Vagina (tissue), 2 donors: ENCODE data around the gene SORCS1. TPM values are rescaled to one million over a fixed set of nuclear protein-coding genes. Genes with fewer than 3 reads are reported as not detected.
A peak's percentile ranks its signal among the peaks of the same experiment; 100 is the strongest.

Experiments used
- DNase-seq, 2 donors: peaks; one replicate each; pipeline ENCODE4 v3.0.0-alpha.2; 2017; ENCODE audit errors: extremely low spot score in 2 of 2
- H3K27ac ChIP-seq: fragments of 200-600 bp; sonication (generic); one replicate; pipeline ENCODE4 v1.5.1; 2019
- H3K27me3 ChIP-seq: fragments of 200-600 bp; sonication (generic); one replicate; pipeline ENCODE4 v1.5.1; 2019
- H3K36me3 ChIP-seq, 2 donors: fragments of 200-600 bp; sonication (generic); one replicate each; pipeline ENCODE4 v1.5.1; 2017 to 2019
- H3K4me1 ChIP-seq: fragments of 200-600 bp; sonication (generic); one replicate; pipeline ENCODE4 v1.5.1; 2019
- H3K4me3 ChIP-seq, 2 donors: fragments of 200-600 bp; sonication (generic); 1 replicate in 1 of 2; 2 replicates in 1 of 2; pipeline ENCODE4 v1.5.1; 2016 to 2019
- H3K9me3 ChIP-seq: fragments of 200-600 bp; sonication (generic); one replicate; pipeline ENCODE4 v1.5.1; 2019
- POLR2A ChIP-seq, 2 donors: fragments of 450-650 bp; IDR thresholded peaks; one replicate each; pipeline ENCODE4 v1.6.1; 2017; ENCODE audit warnings: antibody characterized with exemption in 2 of 2, mild to moderate bottlenecking in 2 of 2, moderate library complexity in 2 of 2
- POLR2AphosphoS5 ChIP-seq, 2 donors: sonication (generic); formaldehyde crosslinking; IDR thresholded peaks; one replicate each; pipeline ENCODE4 v1.9.0; 2017; ENCODE audit warnings: antibody characterized with exemption in 2 of 2, mild to moderate bottlenecking in 2 of 2, low read depth in 1 of 2; ENCODE audit not compliant: insufficient read depth in 1 of 2
- intact Hi-C: fragments of 100-400 bp; cut with DNase I; formaldehyde crosslinking; loops from one replicate; pipeline ENCODE4 v1.15.1; 2023
- total RNA-seq: library from RNA; depleted of rRNA; stranded (reverse); fragments of >200 nt; gene quantifications from one replicate; pipeline ENCODE4 v1.2.3, GENCODE V29; 2016
- TF ChIP-seq, protein P1 (sequence below), 3 experiments: fragments of 450-650 bp in 2 of 3; fragments of 200-600 bp in 1 of 3; sonication (generic) in 1 of 3; IDR thresholded peaks; one replicate each; pipeline ENCODE4 v1.5.1; 2017 to 2019; ENCODE audit warnings: antibody characterized with exemption in 3 of 3, mild to moderate bottlenecking in 2 of 3, moderate library complexity in 2 of 3

The SORCS1 gene
- total RNA-seq, 1 donor from 2014 or later = 5.9 TPM

DNA sequence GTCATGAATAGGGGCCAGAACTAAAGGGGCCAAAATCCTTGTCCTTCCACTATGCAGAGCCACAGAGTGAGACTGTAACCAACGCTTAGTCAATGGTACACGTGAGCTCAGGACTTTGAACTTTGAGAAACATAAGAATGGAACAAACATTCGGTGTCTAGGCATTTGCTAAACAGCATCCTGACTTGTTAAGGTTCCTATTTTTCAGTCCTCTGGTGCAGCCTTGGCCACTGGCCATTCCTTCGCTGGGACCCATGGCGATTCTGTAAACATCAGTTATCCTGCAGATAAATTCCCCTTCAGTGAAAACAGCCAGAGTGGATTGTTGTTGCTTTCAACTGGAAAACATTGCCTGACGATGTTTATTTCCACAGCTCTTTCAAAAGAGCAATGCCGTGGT lies 266.8 kb downstream of the SORCS1 start:
- DNase-seq = no peak
- no peak overlapping the region for H3K4me3 ChIP-seq
- H3K27ac ChIP-seq = peak overlapping the region; percentile 38
- intact Hi-C loops = no loop called here
- H3K4me1 ChIP-seq = peaks cover 13% of the 10 kb centered on the region
- no peaks in the 10 kb centered on the region for H3K27me3 ChIP-seq
- H3K36me3 ChIP-seq = no peaks in the 10 kb centered on the region
- TF ChIP-seq, protein P1, sequence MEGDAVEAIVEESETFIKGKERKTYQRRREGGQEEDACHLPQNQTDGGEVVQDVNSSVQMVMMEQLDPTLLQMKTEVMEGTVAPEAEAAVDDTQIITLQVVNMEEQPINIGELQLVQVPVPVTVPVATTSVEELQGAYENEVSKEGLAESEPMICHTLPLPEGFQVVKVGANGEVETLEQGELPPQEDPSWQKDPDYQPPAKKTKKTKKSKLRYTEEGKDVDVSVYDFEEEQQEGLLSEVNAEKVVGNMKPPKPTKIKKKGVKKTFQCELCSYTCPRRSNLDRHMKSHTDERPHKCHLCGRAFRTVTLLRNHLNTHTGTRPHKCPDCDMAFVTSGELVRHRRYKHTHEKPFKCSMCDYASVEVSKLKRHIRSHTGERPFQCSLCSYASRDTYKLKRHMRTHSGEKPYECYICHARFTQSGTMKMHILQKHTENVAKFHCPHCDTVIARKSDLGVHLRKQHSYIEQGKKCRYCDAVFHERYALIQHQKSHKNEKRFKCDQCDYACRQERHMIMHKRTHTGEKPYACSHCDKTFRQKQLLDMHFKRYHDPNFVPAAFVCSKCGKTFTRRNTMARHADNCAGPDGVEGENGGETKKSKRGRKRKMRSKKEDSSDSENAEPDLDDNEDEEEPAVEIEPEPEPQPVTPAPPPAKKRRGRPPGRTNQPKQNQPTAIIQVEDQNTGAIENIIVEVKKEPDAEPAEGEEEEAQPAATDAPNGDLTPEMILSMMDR (IDR thresholded peaks at IDR 0.05) = no peak
- TF ChIP-seq POLR2AphosphoS5 (IDR thresholded peaks at IDR 0.05; ENCODE audit: insufficient read depth in 1 of 2, low read depth in 1 of 2) (no peak), POLR2A (IDR thresholded peaks at IDR 0.05) (no peak)
- no peaks in the 10 kb centered on the region for H3K9me3 ChIP-seq

DNA sequence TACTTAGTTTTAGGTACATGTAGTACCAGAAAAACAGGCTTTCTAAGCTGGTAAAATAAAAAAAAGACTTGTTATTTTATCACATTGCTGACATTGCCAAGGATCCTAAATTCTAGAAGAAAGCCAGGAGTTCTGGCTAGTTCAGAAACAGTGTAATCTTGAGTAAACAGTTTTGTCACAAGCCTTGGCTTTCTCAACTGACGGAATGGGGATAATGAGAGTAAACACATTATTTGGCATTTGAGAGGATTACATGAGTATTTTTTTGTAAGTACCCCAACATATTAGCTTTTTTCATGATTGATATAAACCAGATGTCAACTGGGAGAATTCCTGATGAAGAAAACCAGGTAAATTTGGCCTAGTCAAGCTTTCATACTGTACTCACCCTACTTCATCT lies 269.8 kb downstream of the SORCS1 start:
- intact Hi-C loops = no loop called here
- Histone ChIP-seq H3K27me3 (no peaks in the 10 kb centered on the region), H3K4me1 (peaks cover 13% of the 10 kb centered on the region), H3K27ac (no peak overlapping the region), H3K36me3 (no peaks in the 10 kb centered on the region), H3K9me3 (no peaks in the 10 kb centered on the region), H3K4me3 (no peak overlapping the region)
- TF ChIP-seq POLR2AphosphoS5 (IDR thresholded peaks at IDR 0.05; ENCODE audit: insufficient read depth in 1 of 2, low read depth in 1 of 2) (no peak), POLR2A (IDR thresholded peaks at IDR 0.05) (no peak)
- TF ChIP-seq, protein P1 (IDR thresholded peaks at IDR 0.05) = no peak
- DNase-seq = no peak

DNA sequence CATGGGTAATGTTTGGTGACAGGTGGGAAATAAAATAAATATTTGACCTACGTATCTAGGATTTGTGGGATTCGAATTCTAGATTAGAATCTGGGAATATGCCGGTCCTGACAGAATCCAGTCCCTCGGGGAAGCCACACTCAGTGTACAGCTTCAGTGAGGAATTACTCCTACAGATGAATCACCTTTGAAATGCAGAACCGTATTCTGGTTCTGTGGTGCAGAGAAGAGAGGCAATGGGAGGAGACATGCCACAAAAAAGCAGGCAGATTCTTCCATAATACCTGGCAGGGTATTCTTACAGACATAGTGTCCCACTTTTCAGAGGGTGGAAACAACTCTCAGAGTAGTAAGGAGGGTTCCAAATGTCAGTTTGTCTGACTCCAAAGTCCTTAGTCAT lies 286.9 kb downstream of the SORCS1 start:
- Histone ChIP-seq H3K4me1 (no peaks in the 10 kb centered on the region), H3K36me3 (no peaks in the 10 kb centered on the region), H3K4me3 (no peak overlapping the region), H3K9me3 (no peaks in the 10 kb centered on the region), H3K27me3 (no peaks in the 10 kb centered on the region), H3K27ac (no peak overlapping the region)
- intact Hi-C loops = no loop called here
- no peak for DNase-seq
- TF ChIP-seq POLR2AphosphoS5 (IDR thresholded peaks at IDR 0.05; ENCODE audit: insufficient read depth in 1 of 2, low read depth in 1 of 2) = no peak
- TF ChIP-seq, protein P1 (IDR thresholded peaks at IDR 0.05) = no peak
- no peak for TF ChIP-seq POLR2A (IDR thresholded peaks at IDR 0.05)

DNA sequence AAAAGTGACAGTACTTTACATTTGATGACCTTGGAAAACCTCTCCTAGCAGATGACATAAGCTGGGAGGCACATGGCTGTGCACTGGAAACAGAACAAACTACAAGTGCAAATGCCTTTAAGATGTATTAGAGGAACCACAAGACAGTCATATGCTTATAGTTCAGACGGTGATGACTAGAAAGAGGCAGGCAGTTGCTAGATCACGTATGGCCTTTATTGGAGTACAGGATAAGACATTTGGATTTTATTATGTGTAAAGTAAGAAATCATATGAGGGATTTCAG lies 290.0 kb downstream of the SORCS1 start:
- H3K4me1 ChIP-seq = no peaks in the 10 kb centered on the region
- DNase-seq = no peak
- no peaks in the 10 kb centered on the region for H3K27me3 ChIP-seq
- TF ChIP-seq, protein P1 (IDR thresholded peaks at IDR 0.05) = no peak
- TF ChIP-seq POLR2A (IDR thresholded peaks at IDR 0.05) (no peak), POLR2AphosphoS5 (IDR thresholded peaks at IDR 0.05; ENCODE audit: insufficient read depth in 1 of 2, low read depth in 1 of 2) (no peak)
- no peak overlapping the region for H3K4me3 ChIP-seq
- H3K9me3 ChIP-seq = no peaks in the 10 kb centered on the region
- H3K36me3 ChIP-seq = no peaks in the 10 kb centered on the region
- intact Hi-C loops = no loop called here
- H3K27ac ChIP-seq = no peak overlapping the region

DNA sequence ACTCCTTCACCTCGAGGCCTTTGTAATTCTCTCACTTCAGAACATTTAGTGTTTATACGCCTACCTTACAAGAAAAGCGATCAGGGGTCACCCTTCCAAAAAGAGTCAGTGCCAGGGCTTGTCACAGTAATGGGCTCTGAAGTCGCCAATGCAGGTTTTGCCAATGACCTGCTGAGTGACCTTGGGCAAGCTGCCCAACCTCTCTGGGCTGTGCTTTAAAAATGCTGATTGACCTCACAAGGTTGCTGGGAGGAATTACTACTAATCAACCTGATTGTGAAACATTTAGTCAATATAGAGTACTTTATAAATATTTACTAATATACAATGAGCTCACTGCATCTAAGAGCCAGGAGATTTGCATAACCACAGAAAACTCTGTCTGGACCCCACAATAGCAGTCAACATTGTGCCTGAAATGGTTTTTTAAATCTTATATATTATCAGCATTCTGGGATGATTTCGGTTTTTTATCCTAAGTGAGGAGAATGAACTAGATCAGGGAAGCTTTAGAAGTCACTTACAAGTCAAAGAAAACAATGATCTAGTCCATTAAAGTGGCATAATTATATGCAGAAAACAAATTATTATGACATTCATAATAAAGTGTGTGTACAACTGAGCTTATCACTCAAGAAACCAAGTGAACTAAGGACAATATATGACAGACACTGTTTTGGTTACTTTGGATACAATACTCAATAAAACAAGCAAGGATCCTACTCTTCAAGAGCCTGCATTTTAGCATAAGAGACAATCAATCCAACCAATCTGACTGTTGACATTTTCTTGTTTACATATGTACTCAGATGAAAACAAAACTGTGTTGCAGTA lies 290.5 kb downstream of the SORCS1 start:
- intact Hi-C loops = no loop called here

More for the DNA sequence above, 290.5 kb downstream of the SORCS1 start:
- Histone ChIP-seq H3K4me3 (no peak overlapping the region), H3K36me3 (no peaks in the 10 kb centered on the region), H3K4me1 (no peaks in the 10 kb centered on the region), H3K27ac (no peak overlapping the region), H3K27me3 (no peaks in the 10 kb centered on the region), H3K9me3 (no peaks in the 10 kb centered on the region)
- DNase-seq = no peak
- TF ChIP-seq POLR2A (IDR thresholded peaks at IDR 0.05) = no peak
- TF ChIP-seq POLR2AphosphoS5 (IDR thresholded peaks at IDR 0.05; ENCODE audit: insufficient read depth in 1 of 2, low read depth in 1 of 2) = no peak
- TF ChIP-seq, protein P1 (IDR thresholded peaks at IDR 0.05) = no peak
